ENCODE results near the gene CD8B. TPM values are rescaled to one million over a fixed set of nuclear protein-coding genes. Genes with fewer than 3 reads are reported as not detected.
"Not testable (repeated sequence)": the region's sequence is repeated elsewhere in the genome, so short reads cannot be mapped to it uniquely, and the experiment has no call there.

CD8B gene
- total RNA-seq, 1 experiment from 2014 or later = 0.24 TPM

DNA sequence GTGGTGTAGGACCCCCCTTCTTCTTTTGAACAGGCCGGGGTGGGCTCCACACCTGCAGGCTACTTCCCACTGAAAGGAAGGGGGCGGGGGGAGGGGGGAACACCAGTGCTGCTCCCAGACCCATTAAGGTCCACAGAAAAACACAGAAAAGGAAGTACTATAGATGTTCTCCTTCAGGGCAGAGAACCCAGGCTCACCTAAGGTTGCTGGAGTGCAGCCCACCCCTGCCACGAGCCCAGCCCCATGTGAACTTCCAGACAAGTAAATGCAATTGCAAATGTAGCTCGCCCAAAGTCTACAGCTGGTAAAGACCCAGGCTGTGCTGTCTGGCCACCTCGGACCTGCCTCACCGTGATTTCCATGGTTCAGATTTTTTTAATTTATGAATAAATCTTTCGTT, 24.0 kb downstream of the CD8B start:
- H2BK20ac ChIP-seq (ENCODE audit: low read depth, low read length, poor library complexity, severe bottlenecking); H3K79me2 ChIP-seq (ENCODE audit: insufficient read depth, low read length); H2AFZ ChIP-seq (ENCODE audit: low read length); H3K4me2 ChIP-seq (ENCODE audit: insufficient read depth, insufficient read length, low read length); H3K27ac Mint-ChIP-seq; H3K27ac ChIP-seq (ENCODE audit: insufficient read length, low read depth, low read length); H3K4me3 Mint-ChIP-seq; H3K9ac ChIP-seq (ENCODE audit: extremely low read depth, insufficient read length, low read length); H4K91ac ChIP-seq (ENCODE audit: insufficient read length, low read depth, low read length); H3T11ph ChIP-seq (ENCODE audit: low read length); H3K4ac ChIP-seq (ENCODE audit: low read depth, low read length); H3K23me2 ChIP-seq (ENCODE audit: insufficient read length, low read depth, low read length, poor library complexity, severe bottlenecking); H2BK12ac ChIP-seq (ENCODE audit: insufficient read length, low read depth, low read length); DNase-seq; H3K14ac ChIP-seq (ENCODE audit: insufficient read depth, low read length); H4K20me1 ChIP-seq (ENCODE audit: control insufficient read depth, insufficient read depth, insufficient read length); H2BK15ac ChIP-seq (ENCODE audit: low read depth, low read length); H2AK5ac ChIP-seq (ENCODE audit: insufficient read length, low read length); H3K36me3 Mint-ChIP-seq (ENCODE audit: insufficient read depth in 1 of 3, low read depth in 3 of 3); H3K56ac ChIP-seq (ENCODE audit: insufficient read length, low read depth, low read length); H3K27me3 Mint-ChIP-seq (ENCODE audit: low read depth); H3K18ac ChIP-seq (ENCODE audit: insufficient read length, low read depth, low read length); H2BK5ac ChIP-seq (ENCODE audit: insufficient read length, low read length); H3K23ac ChIP-seq (ENCODE audit: insufficient read length, low read depth, low read length); H4K8ac ChIP-seq (replicated peaks; ENCODE audit: insufficient read length, low read depth, low read length); H2BK120ac ChIP-seq (ENCODE audit: low read depth, low read length, poor library complexity, severe bottlenecking); H3K27me3 ChIP-seq (ENCODE audit: insufficient read depth, low read length); H4K5ac ChIP-seq (ENCODE audit: insufficient read length, low read depth, low read length); H3K4me1 ChIP-seq (ENCODE audit: insufficient read depth, low read length); H3K9me3 ChIP-seq (ENCODE audit: control insufficient read depth, low read depth, low read length); H3K9me3 Mint-ChIP-seq; H3K79me1 ChIP-seq (ENCODE audit: insufficient read depth, low read depth, low read length, poor library complexity, severe bottlenecking): not testable (repeated sequence)
- peaks cover 15 to 26% of the 10 kb centered on the region in 2 experiments for H3K4me1 Mint-ChIP-seq
- no CpG with 5 or more reads among the region's 7 CpGs for WGBS (ENCODE audit: extremely low coverage, insufficient read length, low lambda C conversion rate)

DNA sequence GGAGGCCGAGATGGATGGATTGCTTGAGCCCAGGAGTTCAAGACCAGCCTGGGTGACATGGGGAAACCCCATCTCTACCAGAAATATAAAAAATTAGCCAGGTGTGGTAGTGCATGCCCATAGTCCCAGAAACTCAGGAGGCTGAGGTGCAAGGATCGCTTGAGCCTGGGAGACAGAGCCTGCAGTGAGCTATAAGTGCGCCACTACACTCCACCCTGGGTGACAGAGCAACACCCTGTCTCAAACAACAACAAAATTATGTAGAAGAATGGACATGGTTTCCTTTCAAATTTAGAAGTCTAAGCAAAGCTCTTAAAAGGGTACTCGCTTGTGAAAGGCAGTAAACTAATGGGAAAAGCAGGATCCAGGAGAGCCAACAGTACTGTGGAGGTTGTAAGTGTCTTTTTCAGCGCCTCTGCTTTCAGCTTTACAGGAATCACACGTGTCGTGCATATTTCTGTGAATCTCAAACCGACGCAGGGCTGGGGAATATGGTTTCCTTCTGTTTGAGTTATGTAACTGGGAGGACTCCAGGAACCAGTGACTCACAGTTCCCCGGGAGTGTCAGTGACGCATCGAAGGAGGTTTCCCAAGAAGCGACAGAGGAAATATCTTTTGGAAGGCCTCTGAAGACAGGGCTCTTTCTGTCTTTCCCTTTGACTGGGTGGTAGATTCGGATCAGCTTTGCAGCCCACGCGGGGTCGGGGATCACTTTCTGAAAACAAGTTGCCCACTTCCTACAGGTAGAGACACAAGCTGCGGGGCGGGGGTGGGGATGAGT, 24.6 kb downstream of the CD8B start:
- H2BK120ac ChIP-seq (ENCODE audit: low read depth, low read length, poor library complexity, severe bottlenecking); H4K91ac ChIP-seq (ENCODE audit: insufficient read length, low read depth, low read length); H2BK20ac ChIP-seq (ENCODE audit: low read depth, low read length, poor library complexity, severe bottlenecking); H2BK15ac ChIP-seq (ENCODE audit: low read depth, low read length); H3K14ac ChIP-seq (ENCODE audit: insufficient read depth, low read length); H3K9ac ChIP-seq (ENCODE audit: extremely low read depth, insufficient read length, low read length); H3K4me2 ChIP-seq (ENCODE audit: insufficient read depth, insufficient read length, low read length); H2BK12ac ChIP-seq (ENCODE audit: insufficient read length, low read depth, low read length); H2BK5ac ChIP-seq (ENCODE audit: insufficient read length, low read length); H3K36me3 Mint-ChIP-seq (ENCODE audit: insufficient read depth in 1 of 3, low read depth in 3 of 3); H3K27ac ChIP-seq (ENCODE audit: insufficient read length, low read depth, low read length); H4K20me1 ChIP-seq (ENCODE audit: control insufficient read depth, insufficient read depth, insufficient read length); H2AK5ac ChIP-seq (ENCODE audit: insufficient read length, low read length); H3K9me3 Mint-ChIP-seq; H3K4me1 ChIP-seq (ENCODE audit: insufficient read depth, low read length); H4K5ac ChIP-seq (ENCODE audit: insufficient read length, low read depth, low read length); H3K56ac ChIP-seq (ENCODE audit: insufficient read length, low read depth, low read length); H3K4ac ChIP-seq (ENCODE audit: low read depth, low read length); DNase-seq; H3K27me3 ChIP-seq (ENCODE audit: insufficient read depth, low read length); H3K4me3 Mint-ChIP-seq; H3K79me2 ChIP-seq (ENCODE audit: insufficient read depth, low read length); H3K27ac Mint-ChIP-seq; H3K27me3 Mint-ChIP-seq (ENCODE audit: low read depth); H3K23me2 ChIP-seq (ENCODE audit: insufficient read length, low read depth, low read length, poor library complexity, severe bottlenecking); H3K18ac ChIP-seq (ENCODE audit: insufficient read length, low read depth, low read length); H3K79me1 ChIP-seq (ENCODE audit: insufficient read depth, low read depth, low read length, poor library complexity, severe bottlenecking); H3K9me3 ChIP-seq (ENCODE audit: control insufficient read depth, low read depth, low read length); H3K23ac ChIP-seq (ENCODE audit: insufficient read length, low read depth, low read length); H3T11ph ChIP-seq (ENCODE audit: low read length); H2AFZ ChIP-seq (ENCODE audit: low read length); H4K8ac ChIP-seq (replicated peaks; ENCODE audit: insufficient read length, low read depth, low read length): not testable (repeated sequence)
- peaks cover 15 to 30% of the 10 kb centered on the region in 2 experiments for H3K4me1 Mint-ChIP-seq
- no CpG with 5 or more reads among the region's 19 CpGs for WGBS (ENCODE audit: extremely low coverage, insufficient read length, low lambda C conversion rate)
